GM12865 (cell line): ENCODE measurements around the gene SLC5A6.
"Not testable (repeated sequence)": the region's sequence is repeated elsewhere in the genome, so short reads cannot be mapped to it uniquely, and the experiment has no call there.

Experiments
- DNase-seq: peaks from one replicate; pipeline ENCODE4 v3.0.0; 2010; ENCODE audit warnings: low read depth
- H3K4me3 ChIP-seq: 2 replicates; pipeline ENCODE4 v1.5.1; 2011; ENCODE audit warnings: mild to moderate bottlenecking, low read depth, low read length, control low read depth
- CTCF ChIP-seq: IDR thresholded peaks from 2 replicates; pipeline ENCODE4 v1.5.1; 2011; ENCODE audit warnings: low read length, control low read depth, low read depth, inconsistent platforms; ENCODE audit not compliant: insufficient read depth; ENCODE audit errors: missing control alignments

SLC5A6 gene

GRCh38 chr2:27202854-27203253, 9.2 kb downstream of the SLC5A6 start:
- no peak for TF ChIP-seq CTCF
- no peak overlapping the region for H3K4me3 ChIP-seq
- no peak for DNase-seq

GRCh38 chr2:27201675-27202074, 10.4 kb downstream of the SLC5A6 start:
- no peak for TF ChIP-seq CTCF

GRCh38 chr2:27199241-27199640, 12.8 kb downstream of the SLC5A6 start:
- H3K4me3 ChIP-seq = no peak overlapping the region
- TF ChIP-seq CTCF = no peak
- no peak for DNase-seq

More at GRCh38 chr2:27201675-27202074, 10.4 kb downstream of the SLC5A6 start:
- H3K4me3 ChIP-seq = no peak overlapping the region
- no peak for DNase-seq

- DNase-seq = no peak
- no peak overlapping the region for H3K4me3 ChIP-seq
- no peak for TF ChIP-seq CTCF
These were observed 13.4 kb downstream of the SLC5A6 start for GRCh38 chr2:27198627-27199026.

- DNase-seq, H3K4me3 ChIP-seq: not testable (repeated sequence)
These were observed 14.0 kb downstream of the SLC5A6 start for GRCh38 chr2:27198068-27198467.

GRCh38 chr2:27195799-27196198, 16.3 kb downstream of the SLC5A6 start:
- H3K4me3 ChIP-seq, DNase-seq: not testable (repeated sequence)

- no peak for DNase-seq
- TF ChIP-seq CTCF = no peak
- no peak overlapping the region for H3K4me3 ChIP-seq
These were observed 17.3 kb downstream of the SLC5A6 start for GRCh38 chr2:27194538-27195354.
